GM12801 (cell line): ENCODE results near the gene CST5.

Source experiments
- TF ChIP-seq, protein P1 (sequence below): IDR thresholded peaks from one replicate; pipeline ENCODE4 v1.5.1; 2011; ENCODE audit warnings: control low read depth; ENCODE audit not compliant: insufficient read length; ENCODE audit errors: extremely low read depth

Gene CST5

DNA sequence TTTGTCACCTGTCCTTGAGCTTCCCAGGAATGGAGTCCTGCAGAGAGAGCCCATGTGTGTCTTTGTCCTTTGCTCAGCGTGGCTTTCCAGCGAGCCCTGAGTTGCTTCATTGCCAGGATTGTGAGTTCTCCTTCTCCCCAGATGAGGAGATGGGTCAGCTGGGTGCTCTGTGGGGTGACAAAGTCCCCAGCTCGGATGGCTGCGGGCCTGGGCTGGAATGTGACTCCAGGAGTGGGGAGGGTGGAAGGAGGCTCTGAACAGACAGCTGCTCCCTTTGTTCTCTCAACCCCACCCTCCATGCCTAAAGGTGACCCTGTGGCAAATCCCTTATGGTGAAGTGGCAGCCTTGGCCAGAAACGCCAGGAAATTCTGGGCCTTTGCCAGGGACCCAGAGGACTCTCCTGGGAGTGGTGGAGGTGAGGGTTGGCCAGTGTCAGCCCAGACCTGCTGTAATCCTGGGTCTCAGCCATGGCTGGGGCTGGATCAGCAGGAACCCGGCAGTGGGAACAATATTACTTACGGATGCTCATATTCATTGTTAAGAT is 44.4 kb upstream of the CST5 start:
- TF ChIP-seq, protein P1, sequence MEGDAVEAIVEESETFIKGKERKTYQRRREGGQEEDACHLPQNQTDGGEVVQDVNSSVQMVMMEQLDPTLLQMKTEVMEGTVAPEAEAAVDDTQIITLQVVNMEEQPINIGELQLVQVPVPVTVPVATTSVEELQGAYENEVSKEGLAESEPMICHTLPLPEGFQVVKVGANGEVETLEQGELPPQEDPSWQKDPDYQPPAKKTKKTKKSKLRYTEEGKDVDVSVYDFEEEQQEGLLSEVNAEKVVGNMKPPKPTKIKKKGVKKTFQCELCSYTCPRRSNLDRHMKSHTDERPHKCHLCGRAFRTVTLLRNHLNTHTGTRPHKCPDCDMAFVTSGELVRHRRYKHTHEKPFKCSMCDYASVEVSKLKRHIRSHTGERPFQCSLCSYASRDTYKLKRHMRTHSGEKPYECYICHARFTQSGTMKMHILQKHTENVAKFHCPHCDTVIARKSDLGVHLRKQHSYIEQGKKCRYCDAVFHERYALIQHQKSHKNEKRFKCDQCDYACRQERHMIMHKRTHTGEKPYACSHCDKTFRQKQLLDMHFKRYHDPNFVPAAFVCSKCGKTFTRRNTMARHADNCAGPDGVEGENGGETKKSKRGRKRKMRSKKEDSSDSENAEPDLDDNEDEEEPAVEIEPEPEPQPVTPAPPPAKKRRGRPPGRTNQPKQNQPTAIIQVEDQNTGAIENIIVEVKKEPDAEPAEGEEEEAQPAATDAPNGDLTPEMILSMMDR = no peak

DNA sequence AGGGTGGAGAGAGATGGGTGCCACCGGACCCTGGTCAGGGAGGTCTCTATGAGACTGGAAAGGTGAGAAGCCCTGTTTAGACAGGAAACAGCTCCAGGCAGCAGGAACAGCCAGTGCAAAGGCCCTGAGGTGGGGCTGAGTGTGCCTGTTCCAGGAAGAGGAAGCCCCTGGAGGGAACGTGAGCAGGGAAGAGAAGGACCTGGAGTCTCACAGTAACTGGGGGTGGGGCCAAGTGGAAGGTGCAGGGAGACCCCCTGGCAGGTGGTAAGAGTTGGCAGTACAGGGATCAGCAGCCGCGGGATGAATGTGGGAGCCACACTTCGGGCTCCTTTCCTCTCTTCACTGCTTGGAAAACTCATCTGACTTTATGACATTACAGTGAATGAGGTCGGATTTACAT is 43.8 kb upstream of the CST5 start:
- TF ChIP-seq, protein P1 = no peak

DNA sequence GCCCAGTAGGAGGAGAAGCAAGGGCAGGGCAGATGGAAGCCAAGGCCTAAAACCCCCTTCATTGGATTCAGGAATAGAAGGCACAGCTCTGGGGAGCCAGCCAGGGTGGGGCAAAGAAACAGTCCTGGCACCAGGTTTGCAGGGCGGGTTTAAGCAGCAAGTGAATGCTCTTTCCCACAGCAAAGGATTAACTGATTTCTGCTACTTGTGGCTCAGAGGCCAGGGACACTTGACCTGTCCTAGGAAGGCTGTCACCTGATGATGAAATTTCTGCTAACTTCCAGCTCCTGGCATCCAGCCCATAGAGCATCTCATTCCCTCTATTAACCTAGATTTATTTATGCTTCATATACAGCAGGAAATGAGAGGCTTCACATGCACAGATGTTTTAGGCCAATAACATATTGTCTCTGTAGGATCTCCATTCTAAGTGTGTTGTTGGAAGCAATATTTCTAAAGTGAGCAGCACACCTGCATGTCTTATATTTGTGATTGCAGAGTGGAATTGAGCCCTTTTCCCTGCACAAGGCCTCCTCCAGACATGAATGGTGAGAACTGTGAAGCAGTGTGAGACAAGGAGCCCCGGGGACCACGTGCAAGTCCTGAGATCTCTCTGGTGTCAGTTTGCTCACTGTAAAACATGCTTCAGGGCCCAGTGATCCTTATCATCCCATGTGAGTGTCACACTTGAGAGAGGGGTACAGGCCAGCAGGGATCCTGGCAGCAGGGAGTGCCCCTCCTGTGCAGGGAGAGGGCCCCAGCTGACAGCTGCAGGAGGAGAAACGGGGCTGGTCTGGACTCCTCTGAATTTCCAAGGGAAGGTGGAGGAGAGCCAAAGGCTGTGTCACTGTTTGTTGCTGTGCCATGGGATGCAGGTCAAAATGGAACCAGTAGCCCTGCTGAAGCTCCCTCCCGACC is 41.1 kb upstream of the CST5 start:
- TF ChIP-seq, protein P1 = no peak

DNA sequence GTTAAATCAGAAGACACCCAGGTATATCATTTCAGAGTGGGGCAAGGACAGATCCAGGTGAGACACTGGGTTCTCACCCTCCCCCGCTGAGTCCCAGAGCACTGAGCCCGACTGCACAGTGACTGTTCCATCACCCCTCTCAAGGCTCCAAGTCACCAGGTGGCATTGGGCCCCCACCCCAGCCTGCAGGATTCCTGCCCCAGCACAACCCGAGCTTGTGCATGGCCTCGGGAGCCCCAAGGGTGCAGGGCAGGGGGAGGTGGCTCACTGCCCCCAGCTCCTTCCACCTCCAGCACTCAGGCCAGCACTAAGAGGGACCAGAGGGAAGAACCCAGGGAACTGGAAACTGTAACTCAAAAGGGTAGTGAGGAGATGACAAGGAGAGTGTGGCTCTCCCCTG is 39.3 kb upstream of the CST5 start:
- TF ChIP-seq, protein P1 = no peak

DNA sequence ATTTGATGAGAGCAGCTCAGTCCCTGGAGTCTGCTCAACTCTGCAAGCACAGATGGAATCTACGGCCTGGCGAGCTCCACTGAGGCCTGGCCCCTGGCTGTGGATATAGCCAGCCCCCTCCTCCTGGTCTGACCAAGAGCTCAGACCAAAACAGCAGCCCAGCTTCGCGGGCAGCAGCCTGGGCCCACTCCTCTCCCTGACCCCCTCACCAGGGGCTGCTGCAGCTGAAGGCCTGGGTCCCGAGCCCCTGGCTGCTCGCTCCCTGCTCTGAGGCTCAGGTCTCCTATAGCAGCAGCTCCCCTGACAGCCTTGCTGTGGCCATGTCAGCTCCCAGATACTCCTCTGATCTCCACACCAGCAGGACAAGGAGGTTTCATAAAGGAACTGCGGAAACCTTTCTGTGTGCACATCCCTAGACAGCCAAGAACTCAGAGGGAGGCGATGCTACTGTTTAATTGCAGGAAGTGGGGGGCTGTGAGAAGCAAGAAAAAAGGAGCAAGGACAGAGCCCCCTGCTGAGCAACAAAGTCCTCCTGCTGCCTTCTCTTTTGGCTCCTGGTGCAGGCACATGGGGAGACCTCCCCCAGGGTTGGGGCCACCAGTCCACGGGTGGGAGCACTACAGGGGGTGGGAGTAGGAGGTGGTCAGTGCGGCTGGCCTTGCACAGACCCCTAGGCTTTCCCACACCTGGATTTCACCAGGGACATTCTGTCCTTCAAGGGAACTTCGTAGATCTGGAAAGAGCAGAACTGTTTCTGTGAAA is 38.7 kb upstream of the CST5 start:
- TF ChIP-seq, protein P1 = no peak

DNA sequence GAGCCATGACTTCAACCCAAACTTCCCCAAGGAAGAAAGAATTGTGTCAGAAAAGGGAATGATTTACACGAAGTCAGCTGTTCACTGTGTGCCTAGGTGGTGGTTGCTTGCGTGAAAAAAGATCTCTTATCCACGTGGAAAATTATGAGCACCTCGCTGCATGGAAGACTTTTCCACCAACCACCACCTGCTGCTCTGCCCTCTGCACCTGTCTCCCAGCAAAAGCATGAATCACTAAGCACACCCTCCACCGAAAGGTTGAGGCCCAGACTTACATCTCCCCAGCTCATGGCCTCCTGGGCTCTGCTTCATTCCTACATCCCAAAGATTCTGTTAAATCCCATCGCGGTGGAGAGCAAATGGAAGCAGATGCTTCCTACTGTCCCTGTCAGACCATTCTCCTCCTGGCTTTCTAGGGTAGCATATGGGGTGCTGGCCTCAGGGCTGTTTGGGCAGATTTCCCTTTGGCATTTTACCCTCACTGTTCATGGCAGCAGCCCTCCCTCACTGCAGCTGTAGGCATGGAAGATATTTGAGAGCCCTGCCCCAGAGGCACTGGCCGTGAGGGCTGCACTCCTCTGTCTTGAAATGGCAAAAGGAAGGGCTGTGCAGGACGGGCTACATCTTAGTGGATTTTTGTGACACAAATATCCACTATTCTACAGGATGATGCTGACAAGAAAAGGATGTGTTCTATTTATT is 37.6 kb upstream of the CST5 start:
- TF ChIP-seq, protein P1 = no peak

DNA sequence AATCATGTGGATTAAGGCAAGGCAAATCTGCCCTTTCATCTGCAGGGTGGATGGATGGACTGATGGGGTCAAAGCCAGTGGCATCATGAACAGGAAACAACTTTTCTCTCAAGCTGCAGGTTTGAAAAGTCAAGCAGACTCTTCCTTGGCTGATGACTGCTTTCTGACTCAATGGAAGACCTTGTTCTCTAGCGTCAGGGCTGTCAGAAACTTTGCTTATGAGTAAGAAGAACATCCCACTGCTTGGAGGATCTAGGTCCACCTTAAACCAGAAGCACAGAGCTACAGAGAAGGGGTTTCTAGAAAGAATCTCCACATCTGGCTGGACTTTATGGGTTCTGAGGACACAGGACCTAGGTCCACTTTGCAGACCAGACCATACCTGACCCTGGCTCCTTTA is 36.3 kb upstream of the CST5 start:
- TF ChIP-seq, protein P1 = no peak
